Measurements from ENCODE around the gene ZBTB49.

ZBTB49 gene

DNA sequence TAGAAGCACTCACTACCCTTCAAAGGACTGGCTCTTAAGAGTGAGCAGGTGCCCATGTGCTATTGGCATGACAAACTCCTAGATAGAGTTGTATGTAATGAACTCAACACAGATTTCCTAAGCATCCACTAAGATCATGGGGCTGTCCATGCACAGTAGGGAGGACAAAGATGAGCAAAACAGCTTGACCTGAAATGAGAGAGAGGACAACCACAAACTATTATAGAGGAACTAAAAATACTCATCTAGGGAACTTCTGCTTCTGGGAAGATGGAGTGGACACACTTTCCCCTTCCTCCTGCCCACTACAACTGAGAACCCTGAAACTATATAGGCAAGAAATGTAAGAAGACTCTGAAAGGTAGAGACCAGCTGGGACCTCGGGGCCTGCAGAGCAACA, 21.3 kb upstream of the ZBTB49 start:
- Mint-ChIP-seq H3K4me1 (ENCODE audit: low read depth) (peaks cover 31% of the 10 kb centered on the region), H3K27ac (peak overlapping the region; percentile 78), H3K4me3 (peak overlapping the region; percentile 5), H3K9me3 (no peaks in the 10 kb centered on the region), H3K36me3 (ENCODE audit: low read depth) (peaks cover 35% of the 10 kb centered on the region), H3K27me3 (ENCODE audit: low read depth) (no peaks in the 10 kb centered on the region)

DNA sequence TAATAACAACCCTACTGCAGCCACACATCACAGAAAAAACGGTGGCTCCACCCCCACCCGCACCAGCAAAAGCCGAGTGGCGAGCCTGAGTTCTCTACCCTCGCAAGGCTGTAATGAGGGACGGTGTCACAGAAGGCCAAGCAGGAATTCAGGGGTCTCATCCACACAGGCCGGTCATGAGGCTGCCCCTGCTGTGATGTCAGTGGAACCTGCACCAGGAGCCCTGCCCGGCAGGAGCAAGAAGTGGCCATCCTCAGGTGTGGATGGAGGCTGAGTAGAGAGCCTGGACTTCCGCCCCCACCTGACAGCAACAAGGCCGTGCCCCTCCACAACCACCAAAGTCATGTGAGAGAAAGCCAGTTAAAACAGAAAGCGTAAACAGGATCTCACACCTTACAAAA, 20.7 kb upstream of the ZBTB49 start:
- Mint-ChIP-seq H3K9me3 (no peaks in the 10 kb centered on the region), H3K4me3 (peak overlapping the region; percentile 48), H3K36me3 (ENCODE audit: low read depth) (peaks cover 38% of the 10 kb centered on the region)

GRCh38 chr4:4269856-4270255, 20.2 kb upstream of the ZBTB49 start:
- Mint-ChIP-seq H3K27ac (peak overlapping the region; percentile 85), H3K27me3 (ENCODE audit: low read depth) (no peaks in the 10 kb centered on the region), H3K36me3 (ENCODE audit: low read depth) (peaks cover 43% of the 10 kb centered on the region), H3K9me3 (no peaks in the 10 kb centered on the region), H3K4me3 (peak overlapping the region; percentile 48), H3K4me1 (ENCODE audit: low read depth) (peaks cover 32% of the 10 kb centered on the region)

More for the DNA sequence above, 20.7 kb upstream of the ZBTB49 start:
- Mint-ChIP-seq H3K27me3 (ENCODE audit: low read depth) (no peaks in the 10 kb centered on the region), H3K27ac (peak overlapping the region; percentile 85), H3K4me1 (ENCODE audit: low read depth) (peaks cover 31% of the 10 kb centered on the region)

DNA sequence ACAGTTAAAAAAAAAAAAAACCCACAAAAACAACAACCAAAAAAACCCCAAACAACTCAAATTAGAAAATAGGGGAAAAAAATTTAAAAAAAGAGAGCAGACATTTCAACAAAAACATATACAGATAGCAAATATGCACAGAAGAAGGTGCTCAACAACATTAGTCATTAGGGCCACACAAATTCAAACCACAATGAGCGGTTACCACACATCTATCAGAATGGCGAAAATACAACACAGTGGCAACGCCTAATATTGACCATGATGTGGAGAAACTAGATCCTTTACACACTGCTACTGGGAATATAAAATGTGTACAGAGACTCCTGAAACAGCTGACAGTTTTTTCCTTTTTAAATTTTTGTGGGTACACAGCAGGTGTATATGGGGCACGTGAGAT, 19.5 kb upstream of the ZBTB49 start:
- Mint-ChIP-seq H3K36me3 (ENCODE audit: low read depth) (peaks cover 44% of the 10 kb centered on the region), H3K4me1 (ENCODE audit: low read depth) (peaks cover 32% of the 10 kb centered on the region), H3K27me3 (ENCODE audit: low read depth) (no peaks in the 10 kb centered on the region), H3K4me3 (peak overlapping the region; percentile 36), H3K27ac (peak overlapping the region; percentile 86), H3K9me3 (no peaks in the 10 kb centered on the region)

DNA sequence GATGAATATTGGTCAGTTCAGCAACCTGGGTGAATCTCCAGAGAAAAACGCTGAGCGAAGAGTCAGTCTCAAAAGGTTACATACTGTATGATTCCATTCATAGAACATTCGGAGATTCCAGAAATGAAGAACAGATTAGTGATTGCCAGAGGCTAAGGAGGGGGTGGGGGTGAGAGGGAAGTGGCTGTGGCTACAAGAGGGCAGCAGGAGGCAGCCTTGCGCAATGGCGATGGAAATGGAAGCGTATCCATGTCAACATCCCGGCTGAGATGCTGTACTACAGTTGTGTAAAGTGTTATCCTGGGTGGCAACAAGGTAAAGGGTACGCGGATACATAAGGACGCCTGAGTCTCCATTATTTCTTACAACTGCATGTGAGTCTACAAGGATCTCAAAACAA, 18.1 kb upstream of the ZBTB49 start:
- Mint-ChIP-seq H3K36me3 (ENCODE audit: low read depth) (peaks cover 44% of the 10 kb centered on the region), H3K27me3 (ENCODE audit: low read depth) (no peaks in the 10 kb centered on the region), H3K4me1 (ENCODE audit: low read depth) (peaks cover 30% of the 10 kb centered on the region), H3K9me3 (no peaks in the 10 kb centered on the region), H3K27ac (peak overlapping the region; percentile 11), H3K4me3 (no peak overlapping the region)

- Mint-ChIP-seq H3K27me3 (ENCODE audit: low read depth) (no peaks in the 10 kb centered on the region), H3K4me1 (ENCODE audit: low read depth) (peaks cover 21% of the 10 kb centered on the region), H3K4me3 (no peak overlapping the region), H3K36me3 (ENCODE audit: low read depth) (peaks cover 40% of the 10 kb centered on the region), H3K27ac (peak overlapping the region; percentile 22), H3K9me3 (no peaks in the 10 kb centered on the region)
Measured at GRCh38 chr4:4274226-4274625, 15.8 kb upstream of the ZBTB49 start.

DNA sequence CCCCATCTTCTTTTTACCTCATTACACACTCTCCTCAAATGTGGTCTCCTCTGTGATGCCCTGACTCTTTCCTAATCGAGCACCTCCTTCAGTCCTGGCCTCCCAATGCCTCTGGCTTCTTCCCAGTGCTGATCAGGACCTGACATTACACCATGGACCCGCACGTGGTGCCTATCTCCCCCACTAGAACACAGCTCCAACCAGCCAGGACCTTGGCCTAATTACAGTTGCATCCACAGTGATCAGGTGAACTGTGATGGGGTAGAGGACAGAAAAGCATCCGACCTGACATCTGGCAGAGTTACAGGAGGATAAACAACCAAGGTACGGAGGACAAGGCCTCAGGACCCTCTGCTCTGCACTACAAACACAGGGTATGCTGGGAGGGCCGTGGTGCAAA, 12.5 kb upstream of the ZBTB49 start:
- Mint-ChIP-seq H3K9me3 (no peaks in the 10 kb centered on the region), H3K27me3 (ENCODE audit: low read depth) (no peaks in the 10 kb centered on the region), H3K4me1 (ENCODE audit: low read depth) (peaks cover 2% of the 10 kb centered on the region), H3K4me3 (no peak overlapping the region), H3K27ac (no peak overlapping the region), H3K36me3 (ENCODE audit: low read depth) (peaks cover 30% of the 10 kb centered on the region)

DNA sequence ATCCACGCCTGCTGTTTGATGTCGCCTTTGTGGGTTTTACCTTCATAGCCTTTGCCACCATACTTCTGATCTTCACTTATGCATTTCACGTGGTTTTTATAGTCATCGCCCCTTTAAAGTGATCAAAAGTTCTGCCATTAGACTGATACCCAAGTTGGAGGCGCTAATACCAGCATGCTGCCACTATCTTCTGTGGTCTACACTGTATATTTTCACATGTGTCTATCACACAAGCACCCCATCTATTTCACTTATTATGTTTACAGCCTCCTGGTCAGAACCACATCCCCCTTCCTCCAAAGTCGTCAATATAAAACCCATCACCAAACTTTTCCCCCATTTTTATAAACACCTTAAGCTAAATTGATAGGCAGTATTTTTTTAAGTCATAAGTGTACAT, 8.3 kb upstream of the ZBTB49 start:
- Mint-ChIP-seq H3K27me3 (ENCODE audit: low read depth) (no peaks in the 10 kb centered on the region), H3K4me1 (ENCODE audit: low read depth) (peaks cover 3% of the 10 kb centered on the region), H3K4me3 (no peak overlapping the region), H3K9me3 (no peaks in the 10 kb centered on the region), H3K36me3 (ENCODE audit: low read depth) (peaks cover 32% of the 10 kb centered on the region), H3K27ac (no peak overlapping the region)

DNA sequence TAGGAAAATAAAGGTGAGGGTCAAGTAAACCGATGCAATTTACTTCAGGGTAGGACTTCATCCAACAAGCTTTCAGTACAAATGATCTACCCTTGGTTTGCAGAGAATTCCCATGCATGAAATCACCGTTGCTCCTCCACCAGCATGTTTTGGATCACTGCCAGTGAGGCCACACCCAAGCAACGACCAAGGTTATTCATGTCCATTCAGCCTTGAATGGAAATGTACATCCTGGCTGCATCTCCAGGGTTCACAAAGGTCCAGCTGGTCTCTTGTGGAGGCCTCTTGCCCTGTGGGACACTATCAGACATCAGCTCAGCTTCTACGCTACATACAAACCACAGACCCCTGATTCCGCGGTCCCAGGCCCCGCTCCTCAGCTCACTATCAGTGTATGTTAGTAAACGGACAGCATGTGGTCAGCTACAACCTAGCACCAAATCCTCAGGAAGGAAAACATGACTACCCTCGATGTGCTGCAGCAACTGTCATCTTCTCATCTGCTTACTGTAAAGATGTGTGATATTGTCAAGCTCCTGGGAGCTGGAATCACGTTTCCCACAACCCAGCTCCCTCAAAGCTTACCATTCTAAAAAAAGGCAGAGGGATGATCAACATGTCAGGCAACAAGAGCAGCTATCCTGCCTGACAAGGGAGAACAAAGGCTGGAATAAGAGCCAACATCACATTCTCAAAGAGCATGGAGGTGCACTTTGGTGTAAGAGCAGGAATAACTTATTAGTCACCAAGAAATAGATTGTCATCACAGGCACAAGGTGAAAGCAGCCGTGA, 5.0 kb upstream of the ZBTB49 start:
- no peak overlapping the region for H3K27ac Mint-ChIP-seq
- H3K36me3 Mint-ChIP-seq (ENCODE audit: low read depth), result peaks cover 23% of the 10 kb centered on the region
- peaks cover 13% of the 10 kb centered on the region for H3K4me1 Mint-ChIP-seq (ENCODE audit: low read depth)
- H3K27me3 Mint-ChIP-seq (ENCODE audit: low read depth), result no peaks in the 10 kb centered on the region
- no peak overlapping the region for H3K4me3 Mint-ChIP-seq
- no peaks in the 10 kb centered on the region for H3K9me3 Mint-ChIP-seq

DNA sequence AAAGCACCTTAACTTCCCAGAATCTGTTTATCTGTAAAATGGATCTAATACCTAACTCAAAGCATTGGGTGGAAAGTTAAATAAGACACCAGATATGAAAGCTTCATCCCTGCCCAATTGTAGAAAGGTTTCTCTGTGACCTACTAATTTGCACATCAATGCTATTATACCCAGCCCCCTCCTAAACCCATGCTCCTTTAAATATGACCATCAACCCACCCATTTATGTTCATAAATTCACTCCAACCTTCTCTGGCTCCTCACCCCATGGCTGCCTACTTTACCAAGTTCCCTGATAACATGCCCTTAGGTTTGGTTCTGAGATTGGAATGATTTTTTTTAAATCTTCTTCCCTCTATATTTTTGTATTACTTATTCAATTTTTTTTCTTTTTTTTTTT, 2.0 kb upstream of the ZBTB49 start:
- H3K27me3 Mint-ChIP-seq (ENCODE audit: low read depth), result no peaks in the 10 kb centered on the region
- H3K27ac Mint-ChIP-seq, result no peak overlapping the region
- H3K36me3 Mint-ChIP-seq (ENCODE audit: low read depth), result peaks cover 12% of the 10 kb centered on the region
- H3K4me1 Mint-ChIP-seq (ENCODE audit: low read depth), result peaks cover 26% of the 10 kb centered on the region
- no peak overlapping the region for H3K4me3 Mint-ChIP-seq
- H3K9me3 Mint-ChIP-seq, result no peaks in the 10 kb centered on the region

DNA sequence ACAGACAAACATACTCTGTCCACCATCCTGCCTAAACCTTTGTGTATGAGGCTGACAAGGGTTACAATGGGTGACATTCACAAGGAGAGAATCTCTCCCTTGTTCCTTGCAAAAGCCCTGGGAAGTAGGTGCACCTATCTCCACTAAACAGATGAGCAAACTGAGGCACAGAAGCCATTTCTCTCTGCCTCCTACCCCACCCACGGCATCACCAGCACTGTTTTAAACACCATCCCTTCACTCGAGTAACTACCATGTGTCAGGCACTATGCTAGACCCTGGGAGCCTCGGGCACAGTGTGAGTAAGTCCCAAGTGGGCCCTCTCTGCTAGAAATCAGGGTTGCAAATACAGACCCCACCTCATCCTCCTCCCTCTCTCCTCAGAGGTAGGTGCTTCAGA, 996 bp upstream of the ZBTB49 start:
- Mint-ChIP-seq H3K9me3 (no peaks in the 10 kb centered on the region), H3K27ac (peak overlapping the region; percentile 93), H3K27me3 (ENCODE audit: low read depth) (no peaks in the 10 kb centered on the region), H3K4me1 (ENCODE audit: low read depth) (peaks cover 27% of the 10 kb centered on the region), H3K4me3 (peak overlapping the region; percentile 97), H3K36me3 (ENCODE audit: low read depth) (peaks cover 12% of the 10 kb centered on the region)

GRCh38 chr4:4289597-4289940, 482 bp upstream of the ZBTB49 start:
- peak overlapping the region; percentile 97 for H3K4me3 Mint-ChIP-seq
- H3K4me1 Mint-ChIP-seq (ENCODE audit: low read depth), result peaks cover 27% of the 10 kb centered on the region
- peaks cover 12% of the 10 kb centered on the region for H3K36me3 Mint-ChIP-seq (ENCODE audit: low read depth)

GRCh38 chr4:4293279-4293678, 3.2 kb downstream of the ZBTB49 start:
- H3K27ac Mint-ChIP-seq, result no peak overlapping the region
- H3K9me3 Mint-ChIP-seq, result no peaks in the 10 kb centered on the region
- H3K4me1 Mint-ChIP-seq (ENCODE audit: low read depth), result peaks cover 27% of the 10 kb centered on the region

More at GRCh38 chr4:4289597-4289940, 482 bp upstream of the ZBTB49 start:
- Mint-ChIP-seq H3K9me3 (no peaks in the 10 kb centered on the region), H3K27me3 (ENCODE audit: low read depth) (no peaks in the 10 kb centered on the region), H3K27ac (peak overlapping the region; percentile 93)

DNA sequence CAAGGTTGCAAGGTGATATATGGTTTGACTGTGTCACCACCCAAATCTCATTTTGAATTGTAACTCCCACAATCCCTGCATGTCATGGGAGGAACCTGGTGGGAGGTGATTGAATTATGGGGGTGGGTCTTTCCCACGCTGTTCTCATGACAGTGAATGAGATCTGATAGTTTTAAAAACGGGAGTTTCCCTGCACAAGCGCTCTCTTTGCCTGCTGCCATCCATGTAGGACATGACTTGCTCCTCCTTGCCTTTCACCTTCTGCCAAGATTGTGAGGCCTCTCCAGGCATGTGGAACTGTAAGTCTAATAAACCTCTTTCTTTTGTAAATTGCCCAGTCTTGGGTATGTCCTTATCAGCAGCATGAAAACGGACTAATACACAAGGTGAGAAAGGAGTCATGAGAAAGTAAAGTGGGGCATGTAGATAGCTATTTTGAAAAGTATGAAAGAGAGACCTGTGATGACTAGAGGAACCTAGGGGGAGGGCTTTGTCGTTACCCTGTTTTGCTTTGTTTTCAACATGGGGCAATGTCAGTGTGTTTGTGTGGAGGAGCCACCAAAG, 6.3 kb downstream of the ZBTB49 start:
- no peaks in the 10 kb centered on the region for H3K9me3 Mint-ChIP-seq
- H3K4me1 Mint-ChIP-seq (ENCODE audit: low read depth), result peaks cover 13% of the 10 kb centered on the region
- H3K36me3 Mint-ChIP-seq (ENCODE audit: low read depth), result peaks cover 12% of the 10 kb centered on the region
- no peak overlapping the region for H3K27ac Mint-ChIP-seq
- no peak overlapping the region for H3K4me3 Mint-ChIP-seq
- no peaks in the 10 kb centered on the region for H3K27me3 Mint-ChIP-seq (ENCODE audit: low read depth)

More at GRCh38 chr4:4293279-4293678, 3.2 kb downstream of the ZBTB49 start:
- Mint-ChIP-seq H3K36me3 (ENCODE audit: low read depth) (peaks cover 12% of the 10 kb centered on the region), H3K4me3 (no peak overlapping the region), H3K27me3 (ENCODE audit: low read depth) (no peaks in the 10 kb centered on the region)

- no peak overlapping the region for H3K4me3 Mint-ChIP-seq
- H3K4me1 Mint-ChIP-seq (ENCODE audit: low read depth), result peaks cover 7% of the 10 kb centered on the region
Measured at GRCh38 chr4:4299006-4299405, 9.0 kb downstream of the ZBTB49 start.

More at GRCh38 chr4:4299006-4299405, 9.0 kb downstream of the ZBTB49 start:
- Mint-ChIP-seq H3K27me3 (ENCODE audit: low read depth) (no peaks in the 10 kb centered on the region), H3K36me3 (ENCODE audit: low read depth) (peaks cover 16% of the 10 kb centered on the region), H3K9me3 (no peaks in the 10 kb centered on the region), H3K27ac (no peak overlapping the region)

Data from T-helper 1 cell treated with Interleukin-12 subunit alpha and Interleukin-12 subunit beta and Interleukin-4 antibody, amounts not matched to agents 30 μg/mL and 1 μg/mL, for 36 hours (primary cell).